ENCODE data around the gene OLFML2B.

OLFML2B gene

GRCh38 chr1:161936786-161937185 is 86.9 kb downstream of the OLFML2B start:
- peak overlapping the region; percentile 32 for H3K27ac Mint-ChIP-seq
- H3K4me1 Mint-ChIP-seq = peaks cover 59% of the 10 kb centered on the region
- H3K27me3 Mint-ChIP-seq = no peaks in the 10 kb centered on the region
- peaks cover 12% of the 10 kb centered on the region for H3K36me3 Mint-ChIP-seq
- no peak overlapping the region for H3K4me3 Mint-ChIP-seq
- H3K9me3 Mint-ChIP-seq = peaks cover 8% of the 10 kb centered on the region

GRCh38 chr1:161935264-161935663 is 88.4 kb downstream of the OLFML2B start:
- no peak overlapping the region for H3K4me3 Mint-ChIP-seq
- H3K27me3 Mint-ChIP-seq = no peaks in the 10 kb centered on the region
- peaks cover 62% of the 10 kb centered on the region for H3K4me1 Mint-ChIP-seq
- H3K9me3 Mint-ChIP-seq = peaks cover 8% of the 10 kb centered on the region
- H3K36me3 Mint-ChIP-seq = peaks cover 14% of the 10 kb centered on the region
- H3K27ac Mint-ChIP-seq = peak overlapping the region; percentile 93

GRCh38 chr1:161933592-161934588 is 89.8 kb downstream of the OLFML2B start:
- Mint-ChIP-seq H3K9me3 (peaks cover 8% of the 10 kb centered on the region), H3K4me1 (peaks cover 76% of the 10 kb centered on the region), H3K4me3 (peak overlapping the region; percentile 68), H3K27ac (peak overlapping the region; percentile 93), H3K36me3 (peaks cover 21% of the 10 kb centered on the region), H3K27me3 (no peaks in the 10 kb centered on the region)
